ENCODE data around the gene ACTL6B. TPM values are rescaled to one million over a fixed set of nuclear protein-coding genes. Genes with fewer than 3 reads are reported as not detected.

The ACTL6B gene
- total RNA-seq, 1 experiment from 2014 or later, result 1.3 TPM

- TF ChIP-seq FOXP4 (CRISPR knock-in tag; IDR thresholded peaks at IDR 0.05) (no peak), AR (CRISPR knock-in tag; IDR thresholded peaks at IDR 0.05) (no peak)
These were observed 42.7 kb downstream of the ACTL6B start (continued) for GRCh38 chr7:100613412-100614175.

GRCh38 chr7:100612730-100613390 is 43.4 kb downstream of the ACTL6B start:
- ATAC-seq (peak; percentile 0; the same call in 1 of the 2 replicates), DNase-seq (ENCODE audit: low spot score) (peak; percentile 46)
- CTCF ChIA-PET, result interaction anchor here (0.6 to 3.8 kb wide), 50 partner anchors 8 to 239 kb away, joined by 3 to 37 read pairs (median 5); partner anchors contain the start of genes ACTL6B, AGFG2, FBXO24 and GIGYF1
- Mint-ChIP-seq H3K4me3 (peak overlapping the region; percentile 94), H3K36me3 (peaks cover 4% of the 10 kb centered on the region), H3K27ac (no peak overlapping the region), H3K27me3 (ENCODE audit: low read depth) (no peaks in the 10 kb centered on the region; the same call in 1 of the 2 replicates), H3K4me1 (peaks cover 5% of the 10 kb centered on the region; the same call in 1 of the 2 replicates), H3K9me3 (no peaks in the 10 kb centered on the region)
- POLR2A ChIA-PET, result interaction anchor here (0.6 to 2.1 kb wide), 17 partner anchors 9 to 277 kb away, joined by 3 to 22 read pairs (median 5); partner anchors contain the start of genes FBXO24, GNB2, LRCH4 and PCOLCE
- TF ChIP-seq RELA (CRISPR knock-in tag; IDR thresholded peaks at IDR 0.05; ENCODE audit: borderline replicate concordance), result 0 out of 2 replicates have a peak, but pooled peaks have one; percentile 30
- no peak for TF ChIP-seq ZNF317 (CRISPR knock-in tag; IDR thresholded peaks at IDR 0.05; ENCODE audit: borderline replicate concordance, low read depth)
- no peak for TF ChIP-seq ZNF425 (CRISPR knock-in tag; conservative IDR thresholded peaks at IDR 0.05)
- TF ChIP-seq FOXJ3 (CRISPR knock-in tag; IDR thresholded peaks at IDR 0.05; ENCODE audit: borderline replicate concordance), result no peak
- TF ChIP-seq SP1 (CRISPR knock-in tag; conservative IDR thresholded peaks at IDR 0.05), result no peak
- no peak for TF ChIP-seq PRDM15 (CRISPR knock-in tag; IDR thresholded peaks at IDR 0.05)
- no peak for TF ChIP-seq NR1H2 (CRISPR knock-in tag; IDR thresholded peaks at IDR 0.05)
- peak; percentile 61; the same call in 1 of the 2 replicates for TF ChIP-seq ZNF423 (CRISPR knock-in tag; IDR thresholded peaks at IDR 0.05)
- TF ChIP-seq ZBTB21 (CRISPR knock-in tag; IDR thresholded peaks at IDR 0.05; ENCODE audit: borderline replicate concordance), result no peak
- TF ChIP-seq ARID4B (CRISPR knock-in tag; IDR thresholded peaks at IDR 0.05; ENCODE audit: borderline replicate concordance), result no peak
- no peak for TF ChIP-seq CTCF (IDR thresholded peaks at IDR 0.05)
